Activated CD4-positive, alpha-beta T cell treated with anti-CD3 and anti-CD28 coated beads, Interleukin-2, amount 10 ng/mL, durations not matched to agents 24 days and 14 days (primary cell): ENCODE results near the gene NUDT22. TPM values are rescaled to one million over a fixed set of nuclear protein-coding genes. Genes with fewer than 3 reads are reported as not detected.

Experiments used
- DNase-seq: peaks from one replicate; pipeline ENCODE4 v3.0.0; 2022
- H3K27ac Mint-ChIP-seq: one replicate; pipeline ENCODE4 v1.8.0; 2022; ENCODE audit warnings: mild to moderate bottlenecking, mixed read lengths
- H3K27me3 Mint-ChIP-seq: one replicate; pipeline ENCODE4 v1.8.0; 2022; ENCODE audit warnings: mixed read lengths
- H3K36me3 Mint-ChIP-seq: one replicate; pipeline ENCODE4 v1.8.0; 2022; ENCODE audit warnings: low read depth, mild to moderate bottlenecking, mixed read lengths
- H3K4me1 Mint-ChIP-seq: one replicate; pipeline ENCODE4 v1.8.0; 2021; ENCODE audit warnings: mixed read lengths
- H3K4me3 Mint-ChIP-seq: one replicate; pipeline ENCODE4 v1.8.0; 2022; ENCODE audit warnings: mild to moderate bottlenecking, moderate library complexity, mixed read lengths
- H3K9me3 Mint-ChIP-seq: one replicate; pipeline ENCODE4 v1.8.0; 2021; ENCODE audit warnings: mixed read lengths
- intact Hi-C: fragments of 100-400 bp; cut with micrococcal nuclease; formaldehyde crosslinking; loops from one replicate; pipeline ENCODE4 v1.15.1; 2023
- total RNA-seq: library from RNA; stranded (reverse); gene quantifications from 2 replicates; pipeline ENCODE4 v1.2.3, GENCODE V29; 2022

NUDT22 gene
- total RNA-seq, 1 donor from 2014 or later = 72.6 TPM

DNA sequence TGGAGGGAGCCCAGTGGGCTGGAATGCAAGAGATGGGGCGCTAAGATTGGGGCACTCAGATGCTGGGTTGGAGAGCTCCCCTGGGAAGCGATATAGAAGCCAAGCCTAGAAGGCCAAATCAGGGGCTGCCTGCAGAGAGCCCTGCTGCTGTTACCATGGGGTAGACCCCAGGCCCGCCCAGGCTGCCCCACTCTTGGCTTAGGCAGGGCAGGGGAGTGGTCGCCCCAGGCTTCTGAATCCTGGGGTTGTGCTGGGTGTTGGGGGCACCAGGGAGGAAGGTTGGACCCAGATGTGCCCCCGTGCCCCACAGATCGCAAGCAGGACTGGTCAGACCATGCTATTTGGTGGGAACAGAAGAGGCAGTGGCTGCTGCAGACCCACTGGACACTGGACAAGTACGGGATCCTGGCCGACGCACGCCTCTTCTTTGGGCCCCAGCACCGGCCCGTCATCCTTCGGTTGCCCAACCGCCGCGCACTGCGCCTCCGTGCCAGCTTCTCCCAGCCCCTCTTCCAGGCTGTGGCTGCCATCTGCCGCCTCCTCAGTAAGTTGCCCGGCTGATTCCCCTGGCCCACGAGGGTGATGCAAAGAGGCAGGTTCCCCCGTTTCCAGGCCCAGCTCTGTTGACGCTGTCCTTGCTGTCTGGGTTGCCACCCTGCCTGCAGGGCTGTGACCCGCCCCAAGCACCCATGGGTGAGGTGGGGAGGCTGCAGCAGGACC, 15.6 kb upstream of the NUDT22 start:
- H3K4me1 Mint-ChIP-seq = peaks cover 29% of the 10 kb centered on the region
- H3K4me3 Mint-ChIP-seq = no peak overlapping the region
- peak overlapping the region; percentile 34 for H3K27ac Mint-ChIP-seq
- peaks cover 74% of the 10 kb centered on the region for H3K36me3 Mint-ChIP-seq
- intact Hi-C loops = no loop called here
- no peaks in the 10 kb centered on the region for H3K9me3 Mint-ChIP-seq
- no peak for DNase-seq
- H3K27me3 Mint-ChIP-seq = no peaks in the 10 kb centered on the region

DNA sequence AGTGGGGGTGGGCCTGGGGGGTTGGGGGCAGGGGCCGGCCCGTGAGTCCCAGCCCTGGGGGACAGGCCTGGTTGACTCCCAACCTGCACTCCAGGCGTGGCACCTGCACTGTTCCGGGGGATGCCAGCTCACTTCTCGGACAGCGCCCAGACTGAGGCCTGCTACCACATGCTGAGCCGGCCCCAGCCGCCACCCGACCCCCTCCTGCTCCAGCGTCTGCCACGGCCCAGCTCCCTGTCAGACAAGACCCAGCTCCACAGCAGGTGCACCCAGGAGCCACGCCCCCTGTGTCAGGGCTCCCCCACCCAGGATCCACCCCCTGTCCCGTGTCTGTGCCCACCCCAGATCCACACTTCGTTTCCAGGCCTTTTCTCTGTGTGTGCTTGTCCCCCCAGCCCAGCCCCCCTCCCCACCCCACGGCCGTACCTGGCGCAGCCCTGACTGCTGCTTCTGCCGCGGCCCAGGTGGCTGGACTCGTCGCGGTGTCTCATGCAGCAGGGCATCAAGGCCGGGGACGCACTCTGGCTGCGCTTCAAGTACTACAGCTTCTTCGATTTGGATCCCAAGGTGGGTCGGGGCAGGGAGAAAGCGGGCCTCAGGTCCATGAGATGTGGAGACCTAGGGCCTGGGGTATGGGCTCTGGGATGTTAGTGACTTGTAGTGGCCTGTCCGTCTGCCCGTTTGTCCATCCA, 14.7 kb upstream of the NUDT22 start:
- Mint-ChIP-seq H3K4me3 (no peak overlapping the region), H3K4me1 (peaks cover 25% of the 10 kb centered on the region), H3K9me3 (no peaks in the 10 kb centered on the region), H3K36me3 (peaks cover 69% of the 10 kb centered on the region), H3K27me3 (no peaks in the 10 kb centered on the region), H3K27ac (peak overlapping the region; percentile 6)
- DNase-seq = no peak
- intact Hi-C loops = no loop called here

DNA sequence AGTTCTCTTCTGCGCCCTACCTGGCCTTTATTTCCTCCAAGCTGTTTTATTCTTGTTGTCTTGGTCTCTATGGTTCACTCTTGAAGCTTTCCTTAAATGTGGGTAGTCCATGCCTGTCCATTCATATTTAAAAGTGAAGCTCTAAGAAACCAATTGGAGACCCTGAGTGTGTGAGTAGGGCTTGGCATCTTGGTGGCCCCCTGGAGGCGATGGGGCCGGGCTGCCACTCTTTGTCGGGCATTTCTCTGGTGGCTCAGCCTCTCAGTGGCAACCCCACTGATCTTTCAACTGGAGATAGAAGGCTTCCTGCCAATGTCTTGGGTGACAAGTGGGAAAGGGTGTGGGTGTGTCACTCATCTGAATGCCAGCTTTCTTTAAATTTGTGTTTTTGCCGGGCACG, 9.2 kb upstream of the NUDT22 start:
- Mint-ChIP-seq H3K27ac (no peak overlapping the region), H3K4me1 (peaks cover 15% of the 10 kb centered on the region), H3K4me3 (no peak overlapping the region), H3K9me3 (no peaks in the 10 kb centered on the region), H3K36me3 (peaks cover 60% of the 10 kb centered on the region), H3K27me3 (no peaks in the 10 kb centered on the region)
- no peak for DNase-seq
- intact Hi-C loops = no loop called here

DNA sequence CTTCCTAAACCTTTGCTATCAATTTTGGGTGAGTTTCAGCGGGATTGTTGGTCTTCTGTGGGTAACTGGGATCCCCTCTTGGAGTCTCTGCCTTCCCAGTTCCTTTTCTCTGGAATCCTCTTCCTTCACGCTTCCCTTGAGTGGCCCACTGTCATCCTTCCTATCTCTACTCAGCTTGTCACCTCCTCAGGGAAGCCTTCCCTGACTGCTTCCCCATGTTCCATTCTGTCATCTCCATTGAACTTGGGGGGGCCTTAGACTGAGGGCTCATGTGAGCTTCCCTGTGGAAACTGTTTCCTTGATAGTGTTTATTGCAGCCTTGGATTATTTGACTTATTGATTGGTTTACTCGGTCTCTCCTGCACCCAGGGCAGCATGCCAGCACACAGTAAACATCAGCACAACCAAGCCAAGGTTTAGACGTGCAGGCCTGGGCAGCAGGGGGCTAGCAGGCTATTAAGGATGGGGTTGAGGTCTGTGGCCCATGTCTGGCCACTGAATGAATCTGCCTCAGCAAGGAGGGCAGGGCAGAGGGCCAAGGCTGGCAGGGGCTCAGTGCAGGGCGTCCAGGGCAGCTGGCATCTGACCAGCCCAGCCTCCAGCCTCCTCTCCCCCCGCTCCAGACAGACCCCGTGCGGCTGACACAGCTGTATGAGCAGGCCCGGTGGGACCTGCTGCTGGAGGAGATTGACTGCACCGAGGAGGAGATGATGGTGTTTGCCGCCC, 7.3 kb upstream of the NUDT22 start:
- DNase-seq = no peak
- H3K4me1 Mint-ChIP-seq = peaks cover 9% of the 10 kb centered on the region
- H3K4me3 Mint-ChIP-seq = no peak overlapping the region
- H3K27ac Mint-ChIP-seq = peak overlapping the region; percentile 36
- intact Hi-C loops = no loop called here
- H3K27me3 Mint-ChIP-seq = no peaks in the 10 kb centered on the region
- H3K36me3 Mint-ChIP-seq = peaks cover 51% of the 10 kb centered on the region
- H3K9me3 Mint-ChIP-seq = no peaks in the 10 kb centered on the region

DNA sequence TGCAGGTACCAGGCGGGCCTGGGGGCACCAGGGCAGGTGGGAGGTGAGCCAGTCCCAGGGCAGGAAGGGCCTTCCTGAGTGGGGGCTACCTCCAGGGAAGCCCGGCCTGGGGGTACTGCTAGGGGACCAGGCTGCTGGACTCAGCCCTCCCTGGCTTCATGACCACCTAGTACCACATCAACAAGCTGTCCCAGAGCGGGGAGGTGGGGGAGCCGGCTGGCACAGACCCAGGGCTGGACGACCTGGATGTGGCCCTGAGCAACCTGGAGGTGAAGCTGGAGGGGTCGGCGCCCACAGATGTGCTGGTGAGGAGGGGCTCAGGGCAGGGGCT, 6.8 kb upstream of the NUDT22 start:
- intact Hi-C loops = no loop called here
- Mint-ChIP-seq H3K9me3 (no peaks in the 10 kb centered on the region), H3K4me3 (no peak overlapping the region), H3K4me1 (peaks cover 8% of the 10 kb centered on the region), H3K27me3 (no peaks in the 10 kb centered on the region), H3K36me3 (peaks cover 52% of the 10 kb centered on the region), H3K27ac (no peak overlapping the region)
- no peak for DNase-seq

DNA sequence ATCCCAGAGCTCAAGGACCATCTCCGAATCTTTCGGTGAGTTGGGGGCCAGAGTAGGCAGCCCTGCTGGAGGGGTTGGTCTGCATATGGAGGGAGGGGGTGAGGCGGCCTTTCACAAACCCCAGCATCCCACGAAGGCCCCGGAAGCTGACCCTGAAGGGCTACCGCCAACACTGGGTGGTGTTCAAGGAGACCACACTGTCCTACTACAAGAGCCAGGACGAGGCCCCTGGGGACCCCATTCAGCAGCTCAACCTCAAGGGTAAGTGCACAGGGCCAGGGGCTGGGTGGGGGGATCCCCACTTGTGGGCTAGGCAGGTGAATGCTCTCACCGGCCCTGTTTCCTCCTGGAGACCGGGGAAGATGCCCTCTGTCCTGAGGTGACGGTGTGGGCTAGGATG, 6.3 kb upstream of the NUDT22 start:
- H3K36me3 Mint-ChIP-seq = peaks cover 49% of the 10 kb centered on the region
- intact Hi-C loops = no loop called here
- DNase-seq = no peak
- H3K4me1 Mint-ChIP-seq = peaks cover 8% of the 10 kb centered on the region
- no peak overlapping the region for H3K4me3 Mint-ChIP-seq
- no peaks in the 10 kb centered on the region for H3K9me3 Mint-ChIP-seq
- H3K27ac Mint-ChIP-seq = no peak overlapping the region
- H3K27me3 Mint-ChIP-seq = no peaks in the 10 kb centered on the region

DNA sequence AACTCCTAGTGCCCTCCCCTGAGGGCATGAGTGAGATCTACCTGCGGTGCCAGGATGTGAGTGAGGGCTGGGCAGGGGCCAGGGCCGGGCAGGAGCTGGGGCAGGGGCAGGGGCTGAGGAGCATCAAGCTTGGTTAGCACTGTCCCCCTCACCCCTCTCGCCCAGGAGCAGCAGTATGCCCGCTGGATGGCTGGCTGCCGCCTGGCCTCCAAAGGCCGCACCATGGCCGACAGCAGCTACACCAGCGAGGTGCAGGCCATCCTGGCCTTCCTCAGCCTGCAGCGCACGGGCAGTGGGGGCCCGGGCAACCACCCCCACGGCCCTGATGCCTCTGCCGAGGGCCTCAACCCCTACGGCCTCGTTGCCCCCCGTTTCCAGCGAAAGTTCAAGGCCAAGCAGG, 5.8 kb upstream of the NUDT22 start:
- no peak overlapping the region for H3K4me3 Mint-ChIP-seq

DNA sequence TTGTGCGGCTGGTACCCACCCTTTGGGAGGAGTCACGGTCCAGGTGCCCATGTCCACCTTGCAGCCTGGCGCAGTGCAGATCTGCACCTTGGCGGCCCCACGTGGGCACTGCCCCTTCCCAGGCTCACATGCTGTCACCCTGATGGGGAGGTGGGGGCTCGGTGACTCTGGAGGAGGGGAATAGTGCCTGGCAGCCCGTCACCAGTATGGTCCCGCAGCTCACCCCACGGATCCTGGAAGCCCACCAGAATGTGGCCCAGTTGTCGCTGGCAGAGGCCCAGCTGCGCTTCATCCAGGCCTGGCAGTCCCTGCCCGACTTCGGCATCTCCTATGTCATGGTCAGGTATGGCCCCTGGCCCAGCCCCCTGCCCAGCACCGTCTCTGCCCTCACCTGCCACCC, 5.3 kb upstream of the NUDT22 start:
- Mint-ChIP-seq H3K27me3 (no peaks in the 10 kb centered on the region), H3K4me1 (peaks cover 9% of the 10 kb centered on the region), H3K9me3 (no peaks in the 10 kb centered on the region), H3K36me3 (peaks cover 46% of the 10 kb centered on the region), H3K27ac (no peak overlapping the region), H3K4me3 (no peak overlapping the region)
- intact Hi-C loops = no loop called here
- no peak for DNase-seq

More for the DNA sequence above, 5.8 kb upstream of the NUDT22 start:
- intact Hi-C loops = no loop called here
- Mint-ChIP-seq H3K27ac (no peak overlapping the region), H3K36me3 (peaks cover 47% of the 10 kb centered on the region), H3K27me3 (no peaks in the 10 kb centered on the region), H3K4me1 (peaks cover 8% of the 10 kb centered on the region), H3K9me3 (no peaks in the 10 kb centered on the region)
- no peak for DNase-seq

DNA sequence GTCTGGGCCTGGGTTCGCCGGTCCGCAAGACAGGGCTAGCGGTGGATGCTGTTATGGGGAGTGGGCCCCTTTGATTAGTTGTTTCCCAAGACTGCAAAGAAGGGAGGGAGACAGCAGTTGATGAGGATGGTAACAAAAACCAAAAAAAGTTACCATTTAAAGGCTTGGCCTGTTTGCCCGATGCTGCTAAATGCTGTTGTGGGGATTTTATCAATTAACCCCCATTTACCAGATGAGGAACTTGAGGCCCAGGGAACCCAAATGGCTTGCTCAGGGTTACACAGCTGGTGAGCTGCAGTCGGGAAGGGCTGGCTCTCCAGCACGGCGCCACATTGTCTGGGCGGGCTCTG, 3.4 kb upstream of the NUDT22 start:
- peaks cover 14% of the 10 kb centered on the region for H3K4me1 Mint-ChIP-seq
- no peaks in the 10 kb centered on the region for H3K27me3 Mint-ChIP-seq
- H3K36me3 Mint-ChIP-seq = peaks cover 37% of the 10 kb centered on the region
- DNase-seq = no peak
- H3K9me3 Mint-ChIP-seq = no peaks in the 10 kb centered on the region
- intact Hi-C loops = no loop called here
- no peak overlapping the region for H3K4me3 Mint-ChIP-seq
- H3K27ac Mint-ChIP-seq = no peak overlapping the region

DNA sequence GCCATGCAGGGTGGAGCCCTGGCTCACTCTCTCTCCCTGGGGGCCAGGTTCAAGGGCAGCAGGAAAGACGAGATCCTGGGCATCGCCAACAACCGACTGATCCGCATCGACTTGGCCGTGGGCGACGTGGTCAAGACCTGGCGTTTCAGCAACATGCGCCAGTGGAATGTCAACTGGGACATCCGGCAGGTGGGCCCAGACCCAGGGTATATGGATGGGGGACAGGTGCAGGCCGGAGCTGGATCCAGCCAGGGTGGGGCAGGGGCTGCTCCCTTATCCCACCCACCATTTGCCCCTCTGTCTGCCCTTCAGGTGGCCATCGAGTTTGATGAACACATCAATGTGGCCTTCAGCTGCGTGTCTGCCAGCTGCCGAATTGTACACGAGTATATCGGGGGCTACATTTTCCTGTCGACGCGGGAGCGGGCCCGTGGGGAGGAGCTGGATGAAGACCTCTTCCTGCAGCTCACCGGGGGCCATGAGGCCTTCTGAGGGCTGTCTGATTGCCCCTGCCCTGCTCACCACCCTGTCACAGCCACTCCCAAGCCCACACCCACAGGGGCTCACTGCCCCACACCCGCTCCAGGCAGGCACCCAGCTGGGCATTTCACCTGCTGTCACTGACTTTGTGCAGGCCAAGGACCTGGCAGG, 2.9 kb upstream of the NUDT22 start:
- Mint-ChIP-seq H3K4me3 (no peak overlapping the region), H3K27me3 (no peaks in the 10 kb centered on the region), H3K9me3 (no peaks in the 10 kb centered on the region), H3K36me3 (peaks cover 35% of the 10 kb centered on the region), H3K27ac (no peak overlapping the region), H3K4me1 (peaks cover 16% of the 10 kb centered on the region)
- intact Hi-C loops = no loop called here
- DNase-seq = no peak

DNA sequence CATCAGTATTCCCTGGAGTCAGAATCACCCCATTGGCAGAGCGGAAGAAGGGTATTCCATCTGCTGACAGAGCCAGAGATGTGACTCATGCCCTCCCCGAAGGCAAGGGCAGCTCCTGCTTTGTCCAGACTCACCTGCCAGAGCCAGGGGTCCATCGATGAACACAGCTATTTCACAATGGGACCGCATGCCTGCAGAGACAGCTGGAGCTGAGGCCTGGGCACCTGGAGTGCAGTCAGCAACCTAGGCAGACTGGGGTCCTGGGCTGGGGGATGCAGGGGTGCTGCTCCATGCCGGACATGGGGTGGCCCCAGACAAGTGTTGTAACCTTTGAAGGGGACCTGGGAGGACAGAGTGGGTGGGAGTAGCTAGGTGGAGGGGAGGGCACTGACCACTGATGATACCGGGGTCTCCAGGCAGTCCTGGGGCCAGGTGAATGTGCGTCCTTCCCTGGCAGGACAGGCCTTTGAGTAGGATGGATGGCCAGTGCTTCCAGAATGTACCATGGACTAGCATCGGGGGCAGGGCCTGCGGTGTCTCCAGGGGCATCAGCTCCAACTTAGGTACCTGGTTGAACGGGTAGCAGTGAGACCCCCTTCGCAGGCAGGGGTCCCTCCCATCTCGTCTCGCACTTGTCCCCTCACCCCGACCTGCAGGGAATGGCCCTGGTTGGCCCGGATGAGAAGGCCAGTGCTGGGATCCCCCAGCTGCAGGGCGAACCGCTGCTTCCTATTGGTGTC, 1.8 kb upstream of the NUDT22 start:
- no peaks in the 10 kb centered on the region for H3K9me3 Mint-ChIP-seq
- no peaks in the 10 kb centered on the region for H3K27me3 Mint-ChIP-seq
- peak overlapping the region; percentile 86 for H3K27ac Mint-ChIP-seq
- peak overlapping the region; percentile 91 for H3K4me3 Mint-ChIP-seq
- no peak for DNase-seq
- H3K4me1 Mint-ChIP-seq = peaks cover 21% of the 10 kb centered on the region
- intact Hi-C loops = no loop called here
- H3K36me3 Mint-ChIP-seq = peaks cover 25% of the 10 kb centered on the region

DNA sequence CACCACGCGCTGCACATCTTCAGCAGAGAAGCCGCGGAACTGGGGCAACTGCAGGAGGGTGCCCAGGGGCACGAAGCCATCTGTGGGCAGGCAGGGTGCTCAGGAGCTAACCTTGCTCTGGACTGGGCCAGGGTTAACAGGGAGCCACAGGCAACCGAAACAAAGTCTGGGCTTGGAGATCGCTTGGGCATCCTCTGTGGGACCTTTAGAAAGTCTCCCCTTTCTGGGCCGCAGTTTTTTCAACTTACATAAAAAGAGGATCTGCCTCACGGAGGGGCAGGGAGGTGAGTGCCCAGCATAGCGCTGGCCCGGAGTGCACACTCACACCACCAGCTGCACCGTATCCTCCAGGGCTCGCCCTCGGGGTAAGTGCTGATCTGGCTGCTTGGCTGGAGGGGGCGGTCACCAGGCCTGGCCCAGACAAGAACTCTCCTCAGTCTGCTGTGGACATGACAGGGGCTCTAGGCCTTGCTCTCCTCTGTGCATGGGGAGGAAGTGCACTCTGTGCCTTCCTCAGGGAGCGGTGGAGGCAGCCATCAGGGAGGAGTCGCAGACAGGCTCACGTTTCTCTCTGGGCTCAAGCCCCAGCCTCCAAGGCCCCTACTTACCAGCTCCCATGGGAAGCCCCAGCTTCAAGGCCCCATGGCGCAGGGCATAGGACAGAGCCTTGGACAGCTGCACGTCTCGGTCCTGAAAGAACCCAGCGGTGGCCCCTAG, 1.0 kb upstream of the NUDT22 start:
- no peaks in the 10 kb centered on the region for H3K9me3 Mint-ChIP-seq
- peaks cover 24% of the 10 kb centered on the region for H3K36me3 Mint-ChIP-seq
- intact Hi-C loops = no loop called here
- peaks cover 26% of the 10 kb centered on the region for H3K4me1 Mint-ChIP-seq
- peak overlapping the region; percentile 86 for H3K27ac Mint-ChIP-seq
- H3K4me3 Mint-ChIP-seq = peak overlapping the region; percentile 91
- DNase-seq = no peak
- H3K27me3 Mint-ChIP-seq = no peaks in the 10 kb centered on the region

DNA sequence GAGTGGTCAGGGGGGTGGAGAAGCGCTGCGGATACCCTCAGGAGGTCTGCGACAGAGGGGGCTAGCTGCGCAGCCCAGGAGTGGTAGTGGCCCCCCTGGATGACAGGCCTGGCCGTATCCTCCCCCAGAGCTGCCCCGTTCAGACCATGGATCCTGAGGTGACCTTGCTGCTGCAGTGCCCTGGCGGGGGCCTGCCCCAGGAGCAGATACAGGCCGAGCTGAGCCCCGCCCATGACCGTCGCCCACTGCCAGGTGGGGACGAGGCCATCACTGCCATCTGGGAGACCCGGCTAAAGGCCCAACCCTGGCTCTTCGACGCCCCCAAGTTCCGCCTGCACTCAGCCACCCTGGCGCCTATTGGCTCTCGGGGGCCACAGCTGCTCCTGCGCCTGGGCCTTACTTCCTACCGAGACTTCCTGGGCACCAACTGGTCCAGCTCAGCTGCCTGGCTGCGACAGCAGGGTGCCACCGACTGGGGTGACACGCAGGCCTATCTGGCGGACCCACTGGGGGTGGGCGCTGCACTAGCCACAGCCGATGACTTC, 505 bp downstream of the NUDT22 start:
- H3K36me3 Mint-ChIP-seq = peaks cover 15% of the 10 kb centered on the region
- intact Hi-C loops = loop anchor here (1.0 to 2.0 kb wide), 4 partner anchors 15 to 78 kb away; partner anchors contain the start of genes ESRRA, FKBP2 and STIP1

More for the DNA sequence above, 505 bp downstream of the NUDT22 start:
- Mint-ChIP-seq H3K27me3 (no peaks in the 10 kb centered on the region), H3K27ac (peak overlapping the region; percentile 81), H3K4me1 (peaks cover 29% of the 10 kb centered on the region), H3K4me3 (peak overlapping the region; percentile 91), H3K9me3 (no peaks in the 10 kb centered on the region)
- DNase-seq = peak; percentile 90
